A673 (cell line): ENCODE results near the gene SEC16A. TPM values are rescaled to one million over a fixed set of nuclear protein-coding genes. Genes with fewer than 3 reads are reported as not detected.
"Not testable (repeated sequence)": the region's sequence is repeated elsewhere in the genome, so short reads cannot be mapped to it uniquely, and the experiment has no call there.

Experiments
- BruUV-seq: library from RNA; stranded (reverse); fragments of 400-500 nt; replicated peaks from 2 replicates; lab custom pipeline; 2021; lab: Mats Ljungman, UMichigan
- CTCF ChIA-PET: fragments of 300-600 bp; sonication (Branson Sonifier 250); formaldehyde crosslinking; loops from one replicate; lab custom pipeline; 2022; ENCODE audit warnings: antibody characterized with exemption; lab: Charles Lee
- POLR2A ChIA-PET: fragments of 300-600 bp; sonication (Branson Sonifier 250); formaldehyde crosslinking; loops from one replicate; lab custom pipeline; 2022; ENCODE audit warnings: antibody characterized with exemption; ENCODE audit not compliant: low non-redundant PET; lab: Charles Lee
- DNase-seq: peaks from one replicate; pipeline ENCODE4 v3.0.0-alpha.2; 2015; ENCODE audit warnings: low spot score
- H3K27ac ChIP-seq: fragments of 200-600 bp; sonication (generic); 2 replicates; pipeline ENCODE4 v1.5.1; 2016; ENCODE audit warnings: mixed run types, low read depth, mild to moderate bottlenecking, mixed read lengths, antibody characterized with exemption, low read length; ENCODE audit not compliant: poor library complexity, severe bottlenecking
- H3K27me3 ChIP-seq: fragments of 200-600 bp; sonication (generic); replicated peaks from 2 replicates; pipeline ENCODE4 v1.6.1; 2017; ENCODE audit warnings: mixed run types, low read depth, mild to moderate bottlenecking, mixed read lengths, antibody characterized with exemption, low read length; ENCODE audit not compliant: insufficient read depth, poor library complexity
- H3K36me3 ChIP-seq: fragments of 200-600 bp; sonication (generic); 2 replicates; pipeline ENCODE4 v1.6.1; 2016; ENCODE audit warnings: mixed run types, mild to moderate bottlenecking, mixed read lengths, antibody characterized with exemption, low read length; ENCODE audit not compliant: insufficient read depth, poor library complexity, severe bottlenecking
- H3K4me1 ChIP-seq: fragments of 200-600 bp; sonication (generic); 2 replicates; pipeline ENCODE4 v1.6.1; 2017; ENCODE audit warnings: mixed run types, mild to moderate bottlenecking, mixed read lengths, antibody characterized with exemption, low read length; ENCODE audit not compliant: insufficient read depth, poor library complexity, severe bottlenecking
- H3K4me3 ChIP-seq: fragments of 200-600 bp; sonication (generic); 2 replicates; pipeline ENCODE4 v1.5.1; 2016; ENCODE audit warnings: low read depth, mixed run types, mild to moderate bottlenecking, mixed read lengths, low read length; ENCODE audit not compliant: poor library complexity, severe bottlenecking
- H3K9me3 ChIP-seq: fragments of 200-600 bp; sonication (generic); 2 replicates; pipeline ENCODE4 v1.6.1; 2016; ENCODE audit warnings: mixed run types, low read depth, mild to moderate bottlenecking, mixed read lengths, antibody characterized with exemption, low read length; ENCODE audit not compliant: poor library complexity, severe bottlenecking
- EZH2 ChIP-seq: fragments of 200-600 bp; sonication (generic); IDR thresholded peaks from 2 replicates; pipeline ENCODE4 v1.6.1; 2017; ENCODE audit warnings: borderline replicate concordance, low read depth, mild to moderate bottlenecking, mixed read lengths, antibody characterized with exemption, low read length; ENCODE audit not compliant: poor library complexity, severe bottlenecking
- intact Hi-C: fragments of 100-400 bp; cut with micrococcal nuclease; formaldehyde crosslinking; loops from one replicate; pipeline ENCODE4 v1.10.0; 2022; ENCODE audit not compliant: unreplicated experiment
- total RNA-seq: library from RNA; stranded (reverse); gene quantifications from 2 replicates; pipeline ENCODE4 v1.2.3, GENCODE V29; 2021
- TF ChIP-seq, protein P1 (sequence below): fragments of 300-800, 200-600 bp; sonication (generic); conservative IDR thresholded peaks from 2 replicates; pipeline ENCODE4 v1.5.1; 2017; ENCODE audit warnings: low read depth, mild to moderate bottlenecking, antibody characterized with exemption, low read length, moderate library complexity, mixed read lengths

The SEC16A gene
- total RNA-seq, 1 experiment from 2014 or later: 72.9 TPM

GRCh38 chr9:136407911-136408310 lies 74.9 kb downstream of the SEC16A start:
- Histone ChIP-seq H3K36me3 (peaks cover 60% of the 10 kb centered on the region), H3K9me3 (no peaks in the 10 kb centered on the region), H3K4me1 (peaks cover 10% of the 10 kb centered on the region), H3K27ac (no peak overlapping the region), H3K4me3 (no peak overlapping the region), H3K27me3 (no peaks in the 10 kb centered on the region)
- POLR2A ChIA-PET: no interaction called here
- CTCF ChIA-PET: no interaction called here
- no peak for DNase-seq
- intact Hi-C loops: no loop called here
- no TSS peak for BruUV-seq
- no peak for TF ChIP-seq EZH2
- TF ChIP-seq, protein P1, sequence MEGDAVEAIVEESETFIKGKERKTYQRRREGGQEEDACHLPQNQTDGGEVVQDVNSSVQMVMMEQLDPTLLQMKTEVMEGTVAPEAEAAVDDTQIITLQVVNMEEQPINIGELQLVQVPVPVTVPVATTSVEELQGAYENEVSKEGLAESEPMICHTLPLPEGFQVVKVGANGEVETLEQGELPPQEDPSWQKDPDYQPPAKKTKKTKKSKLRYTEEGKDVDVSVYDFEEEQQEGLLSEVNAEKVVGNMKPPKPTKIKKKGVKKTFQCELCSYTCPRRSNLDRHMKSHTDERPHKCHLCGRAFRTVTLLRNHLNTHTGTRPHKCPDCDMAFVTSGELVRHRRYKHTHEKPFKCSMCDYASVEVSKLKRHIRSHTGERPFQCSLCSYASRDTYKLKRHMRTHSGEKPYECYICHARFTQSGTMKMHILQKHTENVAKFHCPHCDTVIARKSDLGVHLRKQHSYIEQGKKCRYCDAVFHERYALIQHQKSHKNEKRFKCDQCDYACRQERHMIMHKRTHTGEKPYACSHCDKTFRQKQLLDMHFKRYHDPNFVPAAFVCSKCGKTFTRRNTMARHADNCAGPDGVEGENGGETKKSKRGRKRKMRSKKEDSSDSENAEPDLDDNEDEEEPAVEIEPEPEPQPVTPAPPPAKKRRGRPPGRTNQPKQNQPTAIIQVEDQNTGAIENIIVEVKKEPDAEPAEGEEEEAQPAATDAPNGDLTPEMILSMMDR: no peak

DNA sequence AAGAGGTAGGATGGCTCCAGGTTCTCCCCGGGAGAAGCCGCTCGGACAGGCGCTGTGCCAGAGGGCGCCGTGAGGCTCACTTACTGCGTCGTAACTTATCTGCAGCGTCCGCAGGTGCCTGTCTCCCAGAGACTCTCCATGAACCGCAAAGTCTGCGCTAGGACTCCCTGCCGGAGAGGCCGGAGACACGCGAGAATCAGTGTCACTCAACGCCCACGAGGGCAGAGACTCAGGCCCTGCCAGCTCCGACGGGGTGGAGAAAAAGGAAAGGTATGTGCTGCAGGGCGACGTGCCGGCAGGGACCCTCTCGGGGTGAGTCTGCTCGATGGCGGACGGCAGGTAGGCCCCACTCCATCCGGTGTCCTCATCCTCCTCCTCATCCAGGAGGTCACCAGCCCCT lies 75.8 kb downstream of the SEC16A start:
- H3K27ac ChIP-seq, POLR2A ChIA-PET, H3K9me3 ChIP-seq, H3K4me3 ChIP-seq, DNase-seq, H3K27me3 ChIP-seq, intact Hi-C loops, CTCF ChIA-PET, H3K4me1 ChIP-seq: not testable (repeated sequence)
- peaks cover 57% of the 10 kb centered on the region for H3K36me3 ChIP-seq
- TSS peak; percentile 10 for BruUV-seq

- BruUV-seq, CTCF ChIA-PET, H3K27ac ChIP-seq, intact Hi-C loops, H3K9me3 ChIP-seq, POLR2A ChIA-PET, H3K4me3 ChIP-seq, DNase-seq, H3K4me1 ChIP-seq, H3K27me3 ChIP-seq: not testable (repeated sequence)
- H3K36me3 ChIP-seq: peaks cover 54% of the 10 kb centered on the region
Observed at GRCh38 chr9:136405904-136406303, 76.9 kb downstream of the SEC16A start.

GRCh38 chr9:136405481-136405880 lies 77.4 kb downstream of the SEC16A start:
- no TSS peak for BruUV-seq
- H3K27me3 ChIP-seq: no peaks in the 10 kb centered on the region
- no peak for DNase-seq
- no peaks in the 10 kb centered on the region for H3K9me3 ChIP-seq
- H3K27ac ChIP-seq: no peak overlapping the region
- CTCF ChIA-PET: no interaction called here
- POLR2A ChIA-PET: no interaction called here
- intact Hi-C loops: no loop called here
- TF ChIP-seq, protein P1: no peak
- TF ChIP-seq EZH2: no peak
- peaks cover 54% of the 10 kb centered on the region for H3K36me3 ChIP-seq
- H3K4me3 ChIP-seq: no peak overlapping the region
- peaks cover 2% of the 10 kb centered on the region for H3K4me1 ChIP-seq
